Eye (tissue), 1 donor: ENCODE data around the gene UROC1.

ENCODE experiments used
- DNase-seq: peaks from one replicate; pipeline ENCODE4 v3.0.0-alpha.2; 2015

The UROC1 gene

GRCh38 chr3:126494204-126494969 is 23.2 kb downstream of the UROC1 start:
- DNase-seq: no peak

DNA sequence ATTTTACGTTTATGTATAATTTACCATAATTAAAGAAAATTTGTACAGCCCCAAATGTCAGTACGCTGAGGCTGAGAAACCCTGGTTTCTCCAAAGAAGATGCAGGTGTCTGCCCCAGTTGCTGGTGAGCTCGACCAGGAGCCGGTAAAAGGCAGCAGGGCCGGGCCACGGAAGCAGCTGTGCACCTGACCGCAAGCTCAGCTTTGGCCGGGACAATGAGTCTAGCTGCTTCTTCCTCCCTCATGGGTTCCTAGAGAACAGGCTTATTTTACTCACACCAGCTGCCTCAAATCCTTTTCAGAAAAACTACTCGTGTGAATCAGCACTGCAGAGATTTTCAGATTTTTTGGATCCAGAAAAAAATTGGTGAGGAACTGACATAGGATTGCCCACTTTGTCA is 23.8 kb downstream of the UROC1 start:
- DNase-seq: no peak

DNA sequence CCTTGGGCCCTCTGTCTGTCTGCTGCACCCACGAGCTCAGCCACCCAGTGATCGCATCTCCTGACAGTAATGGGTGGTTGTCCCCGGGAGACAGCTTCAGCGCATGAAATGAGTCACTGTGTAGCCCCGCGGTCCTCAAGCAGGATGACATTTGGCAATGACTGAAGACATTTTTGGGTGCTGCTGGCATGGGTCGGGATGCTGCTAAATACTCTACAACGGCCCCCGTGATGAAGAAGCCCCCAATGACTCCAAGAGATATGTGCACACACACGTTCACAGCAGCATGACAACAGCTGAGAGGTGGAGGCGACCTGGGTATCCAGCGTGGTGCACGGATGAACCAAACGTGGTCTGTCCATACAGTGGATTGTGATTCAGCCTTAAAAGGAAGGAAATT is 24.5 kb downstream of the UROC1 start:
- DNase-seq: no peak

- no peak for DNase-seq
Observed at GRCh38 chr3:126491221-126492013, 26.2 kb downstream of the UROC1 start.

- DNase-seq: no peak
Observed at GRCh38 chr3:126490619-126491018, 27.0 kb downstream of the UROC1 start.

- DNase-seq: no peak
Observed at GRCh38 chr3:126488886-126489569, 28.5 kb downstream of the UROC1 start.

DNA sequence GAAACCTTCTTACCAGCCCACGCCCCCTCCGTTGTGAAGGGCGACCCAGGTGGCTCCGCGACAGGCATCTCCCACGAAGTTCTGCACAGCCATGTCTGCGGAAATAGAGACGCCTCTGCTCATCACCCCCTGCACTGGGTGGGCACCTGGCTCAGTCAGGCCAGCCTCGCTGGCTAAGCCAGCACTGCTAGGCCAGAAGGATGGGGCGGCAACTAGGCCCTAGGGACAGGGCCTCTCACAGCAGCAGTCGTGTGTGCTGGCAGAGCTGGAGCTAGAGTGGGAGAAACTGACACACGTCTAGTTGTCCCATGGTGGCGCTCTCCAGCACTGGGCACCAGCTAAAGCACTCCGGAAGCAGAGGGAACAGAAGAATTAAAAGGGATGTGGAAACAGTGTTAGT is 29.4 kb downstream of the UROC1 start:
- no peak for DNase-seq

GRCh38 chr3:126487151-126487771 is 30.3 kb downstream of the UROC1 start:
- DNase-seq: no peak

GRCh38 chr3:126486360-126486847 is 31.2 kb downstream of the UROC1 start:
- no peak for DNase-seq

DNA sequence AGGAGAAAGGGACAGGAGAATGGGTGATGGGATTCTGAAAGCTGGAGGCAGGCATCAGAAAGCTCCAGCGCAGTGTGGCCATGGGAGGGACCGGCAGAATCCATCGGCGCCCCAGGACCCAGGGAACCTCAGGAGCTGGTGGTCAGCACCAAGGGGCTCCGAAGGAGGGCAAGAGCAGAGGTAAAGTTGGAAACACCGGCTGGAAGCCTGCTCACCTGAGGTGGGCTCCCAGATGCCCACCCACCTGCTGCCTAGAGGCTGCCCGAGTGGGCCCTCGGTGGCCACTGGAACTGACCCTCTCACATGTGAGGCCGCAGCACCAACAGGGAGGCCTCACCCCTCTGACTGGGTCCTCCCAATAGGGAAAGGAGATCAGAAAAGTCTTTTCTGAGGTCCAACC is 31.6 kb downstream of the UROC1 start:
- DNase-seq: no peak

GRCh38 chr3:126485176-126485897 is 32.2 kb downstream of the UROC1 start:
- DNase-seq: peak; percentile 42

DNA sequence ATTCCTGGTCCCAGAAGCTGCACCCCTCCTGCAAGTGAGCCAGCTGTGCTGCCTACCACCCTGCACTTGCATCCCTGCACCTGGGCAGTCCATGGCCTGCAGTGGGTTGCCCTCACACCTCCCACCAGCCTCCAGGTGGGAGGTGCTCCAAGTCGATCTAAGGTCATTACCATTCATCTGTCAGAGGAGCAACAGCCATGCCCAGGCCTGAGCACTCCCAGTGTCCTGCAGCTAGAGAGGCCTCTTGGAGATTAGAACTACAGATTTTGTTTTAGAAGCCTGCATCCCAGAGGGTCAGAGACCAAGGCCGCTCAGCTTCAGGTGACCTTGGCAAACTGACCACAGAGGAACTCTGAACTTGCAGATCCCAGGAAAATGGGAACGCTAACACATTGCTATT is 32.9 kb downstream of the UROC1 start:
- no peak for DNase-seq

DNA sequence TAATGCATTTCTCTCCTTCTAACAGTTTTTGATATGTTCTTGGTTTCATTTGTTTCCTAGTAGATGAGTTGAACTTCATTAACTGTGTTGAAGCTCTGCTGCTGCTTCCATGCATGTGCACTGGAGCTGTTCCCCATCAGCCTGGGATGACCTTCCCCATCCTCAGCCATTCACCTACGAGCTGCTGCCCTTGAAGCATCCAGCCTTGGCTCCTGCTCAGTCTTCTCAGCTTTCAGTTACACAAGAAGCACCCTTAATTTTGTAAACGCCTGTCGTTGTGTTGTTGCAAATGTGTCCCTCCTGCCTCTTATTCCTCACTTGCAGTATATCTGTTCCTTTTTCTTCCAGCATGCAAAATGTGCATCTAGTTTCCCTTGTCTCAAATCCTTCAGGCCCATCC is 33.4 kb downstream of the UROC1 start:
- no peak for DNase-seq

DNA sequence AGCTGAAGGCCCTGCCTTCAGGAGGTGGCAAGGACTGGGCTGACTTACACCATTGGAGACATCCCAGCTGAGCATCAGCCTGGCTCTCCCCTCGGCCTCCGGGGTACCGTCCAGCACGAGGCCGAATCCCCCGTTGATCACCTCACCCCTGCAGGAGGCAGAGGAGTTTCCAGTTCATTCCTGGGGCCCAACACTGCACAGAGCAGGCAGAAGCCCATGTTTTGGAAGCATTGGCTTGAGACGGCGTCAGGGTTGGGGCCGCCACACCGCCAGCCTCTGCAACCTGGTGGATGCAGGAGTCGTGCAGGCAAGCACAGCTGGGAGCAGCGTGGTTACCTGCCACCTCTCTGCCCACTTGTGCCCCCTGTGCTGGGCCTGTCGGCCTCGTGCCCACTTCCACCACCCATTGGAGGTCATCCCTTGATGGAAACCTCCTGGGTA is 34.2 kb downstream of the UROC1 start:
- DNase-seq: no peak

- no peak for DNase-seq
Observed at GRCh38 chr3:126482503-126483255, 34.9 kb downstream of the UROC1 start.

DNA sequence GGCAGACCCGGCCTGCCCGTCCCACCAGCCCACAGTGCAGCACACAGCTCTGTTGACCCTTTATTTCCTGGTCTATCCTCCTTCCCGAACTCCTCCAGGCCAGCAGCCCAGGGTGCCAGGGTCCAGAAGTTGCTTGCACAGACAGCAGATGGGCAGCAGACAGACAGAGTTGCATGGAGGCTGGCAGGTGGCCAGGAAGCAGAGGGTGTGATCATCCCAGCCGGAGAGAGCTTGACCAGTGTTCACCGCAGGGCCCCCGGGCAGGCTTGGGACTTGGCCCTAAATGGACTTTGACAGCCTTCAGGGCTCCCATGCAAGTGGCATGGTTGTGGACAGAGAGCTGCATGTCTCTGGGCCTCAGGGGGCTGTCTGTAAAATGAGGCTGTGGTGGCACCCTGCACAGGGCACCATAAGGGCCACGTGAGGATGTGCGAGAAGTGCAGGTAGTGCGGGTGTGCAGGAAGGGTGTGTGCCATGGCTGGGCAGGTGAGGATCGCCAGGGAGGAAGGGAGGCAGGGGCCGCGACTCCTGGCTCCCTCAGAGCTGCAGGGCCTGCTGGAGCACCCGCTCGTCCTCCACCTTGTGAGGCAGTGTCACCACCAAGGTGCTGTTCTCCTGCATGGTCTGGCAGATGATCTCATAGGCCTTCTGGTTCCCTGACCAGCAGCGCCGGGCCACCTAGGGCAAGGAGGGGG is 35.6 kb downstream of the UROC1 start:
- DNase-seq: peak; percentile 34

DNA sequence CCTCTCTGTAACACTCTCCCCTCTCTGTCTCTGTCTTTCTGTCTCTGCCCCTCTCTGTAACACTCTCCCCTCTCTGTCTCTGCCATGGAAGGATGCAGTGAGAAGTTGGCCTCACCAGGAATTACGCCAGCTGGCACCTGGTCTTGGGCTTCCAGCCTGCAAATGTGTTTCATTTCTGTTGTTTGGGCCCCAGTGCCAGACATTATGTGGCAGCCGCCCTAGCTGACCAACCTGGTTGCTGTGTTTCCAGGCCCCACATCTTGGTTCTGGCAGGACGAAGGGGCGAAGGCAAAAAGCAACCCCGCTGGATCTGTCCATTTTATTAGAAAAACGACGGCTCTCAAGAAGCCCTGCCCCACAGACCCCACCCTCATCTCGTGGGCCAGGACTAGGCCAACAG is 36.7 kb downstream of the UROC1 start:
- DNase-seq: no peak

- peak; percentile 35 for DNase-seq
Observed at GRCh38 chr3:126480206-126480605, 37.4 kb downstream of the UROC1 start.

- DNase-seq: no peak
Observed at GRCh38 chr3:126479642-126480041, 37.9 kb downstream of the UROC1 start.

DNA sequence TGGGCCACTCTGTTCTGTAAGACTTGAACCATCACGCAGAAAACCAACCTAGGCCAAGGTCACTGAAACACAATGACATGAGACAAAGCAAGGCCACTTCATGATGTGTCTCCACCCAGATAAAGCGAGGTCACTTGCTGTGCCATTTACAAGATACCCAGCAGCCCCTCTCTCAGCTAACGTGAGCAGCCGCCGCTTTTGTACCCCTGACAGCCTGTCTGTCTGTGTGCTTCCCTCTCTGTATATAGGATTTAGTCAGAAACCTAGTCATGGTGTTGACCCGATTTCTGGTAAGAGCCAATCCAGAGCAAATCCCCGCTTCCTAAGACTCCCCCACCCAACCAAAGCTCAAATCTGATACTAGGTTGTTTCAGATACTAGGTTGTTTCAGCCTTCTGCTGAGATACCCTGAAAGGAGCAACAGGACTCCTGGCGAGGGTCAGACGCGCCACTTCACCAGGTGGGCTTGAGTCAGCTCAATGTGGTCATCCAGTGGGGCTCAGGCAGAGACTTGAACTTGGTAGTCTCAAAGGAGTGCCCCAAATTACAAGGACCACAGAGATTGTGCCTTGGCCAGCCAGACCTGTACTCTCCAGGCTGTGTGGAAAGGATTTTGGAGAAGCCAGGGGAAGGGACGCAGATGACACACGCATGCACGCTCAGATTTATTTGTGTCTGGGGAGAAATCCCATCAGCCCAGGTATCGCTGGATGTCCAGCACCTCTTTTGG is 38.8 kb downstream of the UROC1 start:
- DNase-seq: no peak
